ENCODE results near the gene SLC39A12.

DNA sequence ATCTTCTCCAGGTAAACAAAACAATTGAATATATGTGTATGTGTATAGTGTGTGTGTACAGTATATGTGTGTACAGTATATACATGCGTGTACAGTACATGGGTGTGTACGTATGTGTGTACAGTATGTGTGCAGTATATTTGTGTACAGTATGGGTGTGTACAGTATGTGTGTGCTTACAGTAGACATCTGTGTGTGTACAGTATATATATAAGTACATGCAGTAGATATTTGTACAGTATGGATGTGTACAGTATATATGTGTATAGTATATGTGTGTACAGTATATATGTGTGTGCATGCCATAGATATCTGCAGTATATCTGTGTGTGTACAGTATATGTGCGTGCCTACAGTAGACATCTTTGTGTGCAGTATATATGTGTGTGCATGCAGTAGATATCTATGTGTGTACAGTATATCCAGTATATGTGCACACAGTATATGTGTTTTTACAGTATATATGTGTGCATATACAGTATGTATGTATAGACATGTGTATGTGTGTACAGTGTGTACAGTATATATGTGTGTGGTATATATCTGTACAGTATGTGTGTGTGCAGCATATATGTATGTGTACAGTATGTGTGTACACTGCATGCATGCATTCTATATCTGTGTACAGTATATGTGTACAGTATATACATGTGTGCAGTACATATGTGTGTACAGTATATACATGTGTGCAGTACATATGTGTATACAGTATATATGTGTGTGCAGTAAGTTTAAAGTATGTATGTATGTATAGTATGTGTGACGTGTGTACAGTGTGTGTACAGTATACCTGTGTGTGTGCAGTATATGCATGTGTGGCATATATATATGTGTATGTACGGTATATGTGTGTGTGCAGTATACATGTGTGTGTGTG lies 37.3 kb upstream of the SLC39A12 start:
- TF ChIP-seq, protein P1, sequence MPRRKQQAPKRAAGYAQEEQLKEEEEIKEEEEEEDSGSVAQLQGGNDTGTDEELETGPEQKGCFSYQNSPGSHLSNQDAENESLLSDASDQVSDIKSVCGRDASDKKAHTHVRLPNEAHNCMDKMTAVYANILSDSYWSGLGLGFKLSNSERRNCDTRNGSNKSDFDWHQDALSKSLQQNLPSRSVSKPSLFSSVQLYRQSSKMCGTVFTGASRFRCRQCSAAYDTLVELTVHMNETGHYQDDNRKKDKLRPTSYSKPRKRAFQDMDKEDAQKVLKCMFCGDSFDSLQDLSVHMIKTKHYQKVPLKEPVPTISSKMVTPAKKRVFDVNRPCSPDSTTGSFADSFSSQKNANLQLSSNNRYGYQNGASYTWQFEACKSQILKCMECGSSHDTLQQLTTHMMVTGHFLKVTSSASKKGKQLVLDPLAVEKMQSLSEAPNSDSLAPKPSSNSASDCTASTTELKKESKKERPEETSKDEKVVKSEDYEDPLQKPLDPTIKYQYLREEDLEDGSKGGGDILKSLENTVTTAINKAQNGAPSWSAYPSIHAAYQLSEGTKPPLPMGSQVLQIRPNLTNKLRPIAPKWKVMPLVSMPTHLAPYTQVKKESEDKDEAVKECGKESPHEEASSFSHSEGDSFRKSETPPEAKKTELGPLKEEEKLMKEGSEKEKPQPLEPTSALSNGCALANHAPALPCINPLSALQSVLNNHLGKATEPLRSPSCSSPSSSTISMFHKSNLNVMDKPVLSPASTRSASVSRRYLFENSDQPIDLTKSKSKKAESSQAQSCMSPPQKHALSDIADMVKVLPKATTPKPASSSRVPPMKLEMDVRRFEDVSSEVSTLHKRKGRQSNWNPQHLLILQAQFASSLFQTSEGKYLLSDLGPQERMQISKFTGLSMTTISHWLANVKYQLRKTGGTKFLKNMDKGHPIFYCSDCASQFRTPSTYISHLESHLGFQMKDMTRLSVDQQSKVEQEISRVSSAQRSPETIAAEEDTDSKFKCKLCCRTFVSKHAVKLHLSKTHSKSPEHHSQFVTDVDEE (CRISPR knock-in tag; IDR thresholded peaks at IDR 0.05), result no peak
- TF ChIP-seq, protein P2, sequence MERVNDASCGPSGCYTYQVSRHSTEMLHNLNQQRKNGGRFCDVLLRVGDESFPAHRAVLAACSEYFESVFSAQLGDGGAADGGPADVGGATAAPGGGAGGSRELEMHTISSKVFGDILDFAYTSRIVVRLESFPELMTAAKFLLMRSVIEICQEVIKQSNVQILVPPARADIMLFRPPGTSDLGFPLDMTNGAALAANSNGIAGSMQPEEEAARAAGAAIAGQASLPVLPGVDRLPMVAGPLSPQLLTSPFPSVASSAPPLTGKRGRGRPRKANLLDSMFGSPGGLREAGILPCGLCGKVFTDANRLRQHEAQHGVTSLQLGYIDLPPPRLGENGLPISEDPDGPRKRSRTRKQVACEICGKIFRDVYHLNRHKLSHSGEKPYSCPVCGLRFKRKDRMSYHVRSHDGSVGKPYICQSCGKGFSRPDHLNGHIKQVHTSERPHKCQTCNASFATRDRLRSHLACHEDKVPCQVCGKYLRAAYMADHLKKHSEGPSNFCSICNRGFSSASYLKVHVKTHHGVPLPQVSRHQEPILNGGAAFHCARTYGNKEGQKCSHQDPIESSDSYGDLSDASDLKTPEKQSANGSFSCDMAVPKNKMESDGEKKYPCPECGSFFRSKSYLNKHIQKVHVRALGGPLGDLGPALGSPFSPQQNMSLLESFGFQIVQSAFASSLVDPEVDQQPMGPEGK (CRISPR knock-in tag; IDR thresholded peaks at IDR 0.05; ENCODE audit: borderline replicate concordance), result no peak
- TF ChIP-seq ZC3H10 (CRISPR knock-in tag; IDR thresholded peaks at IDR 0.05), result no peak
- TF ChIP-seq SNAI2 (CRISPR knock-in tag; IDR thresholded peaks at IDR 0.05), result no peak
- no peak for TF ChIP-seq ZFP3 (CRISPR knock-in tag; IDR thresholded peaks at IDR 0.05)
- no peak for TF ChIP-seq ZNF70 (CRISPR knock-in tag; IDR thresholded peaks at IDR 0.05)
- TF ChIP-seq, protein P3, sequence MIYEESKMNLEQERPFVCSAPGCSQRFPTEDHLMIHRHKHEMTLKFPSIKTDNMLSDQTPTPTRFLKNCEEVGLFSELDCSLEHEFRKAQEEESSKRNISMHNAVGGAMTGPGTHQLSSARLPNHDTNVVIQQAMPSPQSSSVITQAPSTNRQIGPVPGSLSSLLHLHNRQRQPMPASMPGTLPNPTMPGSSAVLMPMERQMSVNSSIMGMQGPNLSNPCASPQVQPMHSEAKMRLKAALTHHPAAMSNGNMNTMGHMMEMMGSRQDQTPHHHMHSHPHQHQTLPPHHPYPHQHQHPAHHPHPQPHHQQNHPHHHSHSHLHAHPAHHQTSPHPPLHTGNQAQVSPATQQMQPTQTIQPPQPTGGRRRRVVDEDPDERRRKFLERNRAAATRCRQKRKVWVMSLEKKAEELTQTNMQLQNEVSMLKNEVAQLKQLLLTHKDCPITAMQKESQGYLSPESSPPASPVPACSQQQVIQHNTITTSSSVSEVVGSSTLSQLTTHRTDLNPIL (CRISPR knock-in tag; IDR thresholded peaks at IDR 0.05; ENCODE audit: low read depth), result no peak
- no peak for TF ChIP-seq GLIS3 (CRISPR knock-in tag; IDR thresholded peaks at IDR 0.05)
- no peak for TF ChIP-seq ZFP30 (CRISPR knock-in tag; IDR thresholded peaks at IDR 0.05)
- no peak for TF ChIP-seq OSR1 (CRISPR knock-in tag; IDR thresholded peaks at IDR 0.05)
- TF ChIP-seq, protein P4, sequence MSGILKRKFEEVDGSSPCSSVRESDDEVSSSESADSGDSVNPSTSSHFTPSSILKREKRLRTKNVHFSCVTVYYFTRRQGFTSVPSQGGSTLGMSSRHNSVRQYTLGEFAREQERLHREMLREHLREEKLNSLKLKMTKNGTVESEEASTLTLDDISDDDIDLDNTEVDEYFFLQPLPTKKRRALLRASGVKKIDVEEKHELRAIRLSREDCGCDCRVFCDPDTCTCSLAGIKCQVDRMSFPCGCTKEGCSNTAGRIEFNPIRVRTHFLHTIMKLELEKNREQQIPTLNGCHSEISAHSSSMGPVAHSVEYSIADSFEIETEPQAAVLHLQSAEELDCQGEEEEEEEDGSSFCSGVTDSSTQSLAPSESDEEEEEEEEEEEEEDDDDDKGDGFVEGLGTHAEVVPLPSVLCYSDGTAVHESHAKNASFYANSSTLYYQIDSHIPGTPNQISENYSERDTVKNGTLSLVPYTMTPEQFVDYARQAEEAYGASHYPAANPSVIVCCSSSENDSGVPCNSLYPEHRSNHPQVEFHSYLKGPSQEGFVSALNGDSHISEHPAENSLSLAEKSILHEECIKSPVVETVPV (CRISPR knock-in tag; IDR thresholded peaks at IDR 0.05), result no peak
- TF ChIP-seq ZNF565 (CRISPR knock-in tag; conservative IDR thresholded peaks at IDR 0.05; ENCODE audit: low read depth), result no peak
- TF ChIP-seq, protein P5, sequence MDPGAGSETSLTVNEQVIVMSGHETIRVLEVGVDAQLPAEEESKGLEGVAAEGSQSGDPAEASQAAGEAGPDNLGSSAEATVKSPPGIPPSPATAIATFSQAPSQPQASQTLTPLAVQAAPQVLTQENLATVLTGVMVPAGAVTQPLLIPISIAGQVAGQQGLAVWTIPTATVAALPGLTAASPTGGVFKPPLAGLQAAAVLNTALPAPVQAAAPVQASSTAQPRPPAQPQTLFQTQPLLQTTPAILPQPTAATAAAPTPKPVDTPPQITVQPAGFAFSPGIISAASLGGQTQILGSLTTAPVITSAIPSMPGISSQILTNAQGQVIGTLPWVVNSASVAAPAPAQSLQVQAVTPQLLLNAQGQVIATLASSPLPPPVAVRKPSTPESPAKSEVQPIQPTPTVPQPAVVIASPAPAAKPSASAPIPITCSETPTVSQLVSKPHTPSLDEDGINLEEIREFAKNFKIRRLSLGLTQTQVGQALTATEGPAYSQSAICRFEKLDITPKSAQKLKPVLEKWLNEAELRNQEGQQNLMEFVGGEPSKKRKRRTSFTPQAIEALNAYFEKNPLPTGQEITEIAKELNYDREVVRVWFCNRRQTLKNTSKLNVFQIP (CRISPR knock-in tag; IDR thresholded peaks at IDR 0.05; ENCODE audit: borderline replicate concordance, low read depth), result no peak
- no peak for TF ChIP-seq TCF4 (CRISPR knock-in tag; IDR thresholded peaks at IDR 0.05; ENCODE audit: borderline replicate concordance)
